Heart right ventricle (tissue), 16 donors: Measurements from ENCODE around the gene SERPINA7. TPM values are rescaled to one million over a fixed set of nuclear protein-coding genes. Genes with fewer than 3 reads are reported as not detected.
A peak's percentile ranks its signal among the peaks of the same experiment; 100 is the strongest.

Experiments
- ATAC-seq, 8 donors: fragments of 200-7000 bp; cut with Tn5 transposase; one replicate each; pipeline ENCODE4 v1.9.1; 2020; ENCODE audit warnings: mild to moderate bottlenecking in 8 of 8, moderate library complexity in 8 of 8, moderate number of reproducible peaks in 1 of 8
- DNase-seq, 2 donors: peaks; one replicate each; pipeline ENCODE4 v3.0.0-alpha.2; 2020
- H3K27ac ChIP-seq, 10 donors: fragments of 200-600 bp; sonication (generic) in 2 of 10; one replicate each; pipeline versions ENCODE4 v1.5.0 to v1.8.0; 2020 to 2022; ENCODE audit warnings: mild to moderate bottlenecking in 3 of 10
- H3K27me3 ChIP-seq, 7 donors: fragments of 200-600 bp; one replicate each; pipeline ENCODE4 v1.8.0; 2021 to 2022; ENCODE audit warnings: mild to moderate bottlenecking in 2 of 7
- H3K36me3 ChIP-seq, 9 donors: fragments of 200-600 bp; sonication (generic) in 1 of 9; one replicate each; pipeline versions ENCODE4 v1.5.0 to v1.8.0; 2020 to 2022; ENCODE audit warnings: mild to moderate bottlenecking in 2 of 9
- H3K4me1 ChIP-seq, 9 donors: fragments of 200-600 bp; sonication (generic) in 1 of 9; one replicate each; pipeline versions ENCODE4 v1.5.0 to v1.8.0; 2020 to 2022; ENCODE audit warnings: mild to moderate bottlenecking in 4 of 9
- H3K4me3 ChIP-seq, 10 donors: fragments of 200-600 bp; sonication (generic) in 2 of 10; one replicate each; pipeline versions ENCODE4 v1.5.0 to v1.8.0; 2020 to 2022; ENCODE audit warnings: mild to moderate bottlenecking in 7 of 10, moderate library complexity in 2 of 10
- H3K9me3 ChIP-seq, 11 donors: fragments of 200-600 bp in 10 of 11; sonication (generic) in 2 of 11; one replicate each; pipeline versions ENCODE4 v1.5.0 to v1.8.0; 2013 to 2022; ENCODE audit warnings: mild to moderate bottlenecking in 2 of 11, control low read depth in 1 of 11, moderate library complexity in 1 of 11
- CTCF ChIP-seq, 9 donors: fragments of 200-600 bp; sonication (generic) in 2 of 9; IDR thresholded peaks; one replicate each; pipeline versions ENCODE4 v1.5.0 to v1.8.0; 2021 to 2022; ENCODE audit warnings: antibody characterized with exemption in 9 of 9, mild to moderate bottlenecking in 5 of 9, moderate library complexity in 1 of 9
- WGBS, 2 donors: extraction: QIAGEN DNeasy Blood & Tissue Kit; methylation state at CpG; one replicate each; pipeline ENCODE4 v1.1.7; 2013; ENCODE audit warnings: inconsistent platforms in 1 of 2; 5-methylcytosine and 5-hydroxymethylcytosine counted together
- intact Hi-C, 10 donors: fragments of 100-400 bp; cut with DNase I; formaldehyde crosslinking; loops; one replicate each; pipeline versions ENCODE4 v1.11.1 to v1.14.2; 2022
- polyA plus RNA-seq, 2 donors: library from polyadenylated mRNA; stranded (reverse); fragments of 200-250 nt; gene quantifications; one replicate each; pipeline ENCODE4 v1.2.3, GENCODE V29; 2013
- total RNA-seq, 10 donors: library from RNA; stranded (reverse); fragmentation: NEBNext Ultra II Directional in 3 of 10; extraction: Animal tissue kit (Norgen Biotek cat#: 25700) in 3 of 10; gene quantifications; one replicate each; pipeline versions ENCODE4 v1.2.1 to v1.2.4, GENCODE V29; 2021 to 2023
- donor health status: Arrhythmogenic right ventricular cardiomyopathy.
- donor health status: ischemic (EF 13 %, LVEDD 7.1; RV severe dilation, severe dysfunction).
- donor health status: healthy with polysubstance abuse.
- donor health status: DM: no; HTN: yes; CAD: no.
- donor health status: DM: no; HTN: no; CAD: no.
- donor health status: ischemic (EF 25% LVEDD 6.9; RV normal size, moderate dysfunction).
- donor health status: ischemic (EF 25% LVEDD 5.7; RV mildly dilated, moderate dysfunction).
- donor health status: healthy.
- donor health status: DM: yes; HTN: yes; CAD: no.
- donor health status: Ischemic cardiomyopathy.
- donor health status: ischemic (EF 35%, LVEDD 5.7; RV mildly dilated, moderate dysfunction).
- donor health status: nonischemic (EF 11% LVEDD 7.7; RV severe dilation, severe dysfunction).
- donor health status: DM: yes; HTN: yes; CAD: no.
- donor health status: PGD.
- donor health status: ischemic (EF 29% LVEDD 5.4; RV normal size, mild dysfunction).
- donor health status: nonischemic (EF 23%, LVEDD 6.1; RV moderate dilation, normal function).

Gene SERPINA7
- total and polyA plus RNA-seq, 12 donors = not detected

- DNase-seq = no peak
- 68 to 74% methylated on average over 4 of the region's 4 CpGs for WGBS, 2 donors
- no peaks in the 10 kb centered on the region for H3K9me3 ChIP-seq
- no peak overlapping the region for H3K4me3 ChIP-seq
- no peaks in the 10 kb centered on the region for H3K36me3 ChIP-seq
- H3K4me1 ChIP-seq = no peaks in the 10 kb centered on the region
- no peak overlapping the region for H3K27ac ChIP-seq
- peaks cover 0 to 36% (median 0%) of the 10 kb centered on the region in 7 donors for H3K27me3 ChIP-seq
- no peak for ATAC-seq
- intact Hi-C loops = no loop called here
- TF ChIP-seq CTCF (IDR thresholded peaks at IDR 0.05) = no peak
Observed at GRCh38 chrX:106040861-106041260, 2.3 kb upstream of the SERPINA7 start.

- no peaks in the 10 kb centered on the region for H3K4me1 ChIP-seq
- H3K9me3 ChIP-seq = no peaks in the 10 kb centered on the region
- no peak overlapping the region for H3K27ac ChIP-seq
- peak in 7 of 9 donors; percentile 24 to 40 (median 26) for TF ChIP-seq CTCF (IDR thresholded peaks at IDR 0.05)
- H3K36me3 ChIP-seq = no peaks in the 10 kb centered on the region
- no peak for DNase-seq
- peaks cover 0 to 35% (median 0%) of the 10 kb centered on the region in 7 donors for H3K27me3 ChIP-seq
- intact Hi-C loops = no loop called here
- no peak overlapping the region for H3K4me3 ChIP-seq
- 31 to 36% methylated on average over 2 of the region's 2 CpGs for WGBS, 2 donors
- no peak for ATAC-seq
Observed at GRCh38 chrX:106039920-106040319, 1.4 kb upstream of the SERPINA7 start.

GRCh38 chrX:106037835-106038473 is 573 bp downstream of the SERPINA7 start:
- Histone ChIP-seq H3K4me3 (no peak overlapping the region), H3K4me1 (no peaks in the 10 kb centered on the region), H3K27ac (no peak overlapping the region), H3K9me3 (no peaks in the 10 kb centered on the region), H3K27me3 (peaks cover 0 to 31% (median 0%) of the 10 kb centered on the region in 7 donors), H3K36me3 (no peaks in the 10 kb centered on the region)
- intact Hi-C loops = no loop called here
- ATAC-seq = no peak
- TF ChIP-seq CTCF (IDR thresholded peaks at IDR 0.05) = no peak
- 89 to 100% methylated on average over 1 of the region's 1 CpG for WGBS, 2 donors
- no peak for DNase-seq

GRCh38 chrX:106036716-106037115 is 1.8 kb downstream of the SERPINA7 start:
- no peaks in the 10 kb centered on the region for H3K9me3 ChIP-seq
- WGBS, 2 donors = 85 to 100% methylated on average over 1 of the region's 1 CpG
- H3K36me3 ChIP-seq = no peaks in the 10 kb centered on the region
- peaks cover 0 to 24% (median 0%) of the 10 kb centered on the region in 7 donors for H3K27me3 ChIP-seq
- ATAC-seq (no peak), DNase-seq (no peak)
- no peak overlapping the region for H3K4me3 ChIP-seq
- intact Hi-C loops = no loop called here
- no peak overlapping the region for H3K27ac ChIP-seq
- no peak for TF ChIP-seq CTCF (IDR thresholded peaks at IDR 0.05)
- H3K4me1 ChIP-seq = no peaks in the 10 kb centered on the region
